Uterus (tissue), 4 donors: ENCODE measurements around the gene CYP2W1. TPM values are rescaled to one million over a fixed set of nuclear protein-coding genes. Genes with fewer than 3 reads are reported as not detected.

Experiments used
- DNase-seq, 2 donors: peaks; one replicate each; pipeline ENCODE4 v3.0.0-alpha.2; 2019 to 2020
- H3K27ac ChIP-seq, 2 donors: fragments of 200-600 bp; sonication (generic); 1 replicate in 1 of 2; 2 replicates in 1 of 2; pipeline ENCODE4 v1.5.1; 2016 to 2018
- H3K27me3 ChIP-seq, 2 donors: fragments of 200-600 bp; sonication (generic); one replicate each; pipeline ENCODE4 v1.5.1; 2018 to 2019; ENCODE audit warnings: control low read depth in 1 of 2
- H3K36me3 ChIP-seq, 2 donors: fragments of 200-600 bp; sonication (generic); one replicate each; pipeline ENCODE4 v1.5.1; 2019; ENCODE audit warnings: control low read depth in 1 of 2
- H3K4me1 ChIP-seq, 2 donors: fragments of 200-600 bp; sonication (generic); one replicate each; pipeline ENCODE4 v1.5.1; 2018 to 2019; ENCODE audit warnings: control low read depth in 1 of 2
- H3K4me3 ChIP-seq, 2 donors: fragments of 200-600 bp; sonication (generic); 1 replicate in 1 of 2; 2 replicates in 1 of 2; pipeline ENCODE4 v1.5.1; 2018 to 2019; ENCODE audit warnings: mild to moderate bottlenecking in 1 of 2
- H3K9me3 ChIP-seq, 2 donors: fragments of 200-600 bp; sonication (generic); one replicate each; pipeline ENCODE4 v1.5.1; 2019; ENCODE audit warnings: control low read depth in 1 of 2
- CTCF ChIP-seq, 4 experiments: fragments of 200-600 bp in 2 of 4; fragments of 450-650 bp in 2 of 4; sonication (generic) in 2 of 4; IDR thresholded peaks; one replicate each; pipeline ENCODE4 v1.5.1; 2016 to 2019; ENCODE audit warnings: antibody characterized with exemption in 4 of 4, mild to moderate bottlenecking in 2 of 4, moderate library complexity in 1 of 4
- POLR2A ChIP-seq, 2 donors: fragments of 450-650 bp; IDR thresholded peaks; one replicate each; pipeline ENCODE4 v1.6.1; 2016; ENCODE audit warnings: antibody characterized with exemption in 2 of 2, mild to moderate bottlenecking in 1 of 2, moderate library complexity in 1 of 2
- intact Hi-C: fragments of 100-400 bp; cut with DNase I; formaldehyde crosslinking; loops from one replicate; pipeline ENCODE4 v1.15.1; 2023; ENCODE audit warnings: low total_unique reads
- total RNA-seq, 4 donors: library from RNA; depleted of rRNA in 3 of 4; stranded (reverse); fragments of >200 nt in 3 of 4; gene quantifications; one replicate each; pipeline versions ENCODE4 v1.1.0 to v1.2.4, GENCODE V29; 2014 to 2023
- donor health status: DM: yes; HTN: yes; CAD: no.

CYP2W1 gene
- total RNA-seq, 4 donors from 2014 or later = 6.6 TPM; not detected in 3

DNA sequence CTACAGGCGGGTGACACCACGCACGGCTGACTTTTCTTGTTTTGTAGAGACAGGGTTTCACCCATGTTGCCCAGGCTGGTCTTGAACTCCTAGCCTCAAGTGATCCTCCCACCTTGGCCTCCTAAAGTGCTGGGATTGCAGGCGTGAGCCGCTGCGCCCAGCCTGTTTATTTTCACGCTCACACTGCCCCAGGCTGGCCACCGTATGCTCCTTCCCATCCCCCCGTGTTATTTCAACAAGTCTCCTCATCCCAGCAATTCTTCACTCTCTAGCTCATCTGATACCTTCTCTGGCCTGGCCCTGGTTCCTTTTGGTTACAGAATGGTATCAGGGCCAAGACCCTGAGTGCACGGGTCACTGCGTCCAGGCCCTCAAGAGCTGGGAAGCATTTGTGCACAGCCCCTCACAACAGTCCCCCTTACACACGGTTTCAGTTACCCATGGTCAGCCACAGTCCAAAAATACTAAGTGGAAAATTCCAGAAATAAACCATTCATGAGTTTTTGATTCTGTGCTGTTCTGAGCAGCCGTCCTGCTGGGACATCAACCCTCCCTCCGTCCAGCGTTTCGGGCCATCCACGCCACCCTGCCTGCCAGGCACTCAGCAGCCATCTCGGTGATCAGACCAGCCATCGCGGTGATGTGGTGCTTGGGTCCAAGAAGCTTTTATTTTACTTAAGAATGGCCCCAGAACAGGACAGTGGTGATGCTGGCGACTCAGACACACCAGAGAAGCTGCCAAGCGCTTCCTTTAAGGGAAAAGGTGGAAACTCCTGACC, 16.5 kb upstream of the CYP2W1 start:
- no peak for DNase-seq
- no peak for TF ChIP-seq POLR2A (IDR thresholded peaks at IDR 0.05)
- no peak for TF ChIP-seq CTCF (IDR thresholded peaks at IDR 0.05)
- Histone ChIP-seq H3K27me3 (no peaks in the 10 kb centered on the region), H3K27ac (peak overlapping the region in 1 of 2 donors; percentile 92), H3K36me3 (no peaks in the 10 kb centered on the region), H3K4me3 (no peak overlapping the region), H3K4me1 (peaks cover 0 to 17% of the 10 kb centered on the region in 2 donors), H3K9me3 (no peaks in the 10 kb centered on the region)
- intact Hi-C loops = no loop called here

DNA sequence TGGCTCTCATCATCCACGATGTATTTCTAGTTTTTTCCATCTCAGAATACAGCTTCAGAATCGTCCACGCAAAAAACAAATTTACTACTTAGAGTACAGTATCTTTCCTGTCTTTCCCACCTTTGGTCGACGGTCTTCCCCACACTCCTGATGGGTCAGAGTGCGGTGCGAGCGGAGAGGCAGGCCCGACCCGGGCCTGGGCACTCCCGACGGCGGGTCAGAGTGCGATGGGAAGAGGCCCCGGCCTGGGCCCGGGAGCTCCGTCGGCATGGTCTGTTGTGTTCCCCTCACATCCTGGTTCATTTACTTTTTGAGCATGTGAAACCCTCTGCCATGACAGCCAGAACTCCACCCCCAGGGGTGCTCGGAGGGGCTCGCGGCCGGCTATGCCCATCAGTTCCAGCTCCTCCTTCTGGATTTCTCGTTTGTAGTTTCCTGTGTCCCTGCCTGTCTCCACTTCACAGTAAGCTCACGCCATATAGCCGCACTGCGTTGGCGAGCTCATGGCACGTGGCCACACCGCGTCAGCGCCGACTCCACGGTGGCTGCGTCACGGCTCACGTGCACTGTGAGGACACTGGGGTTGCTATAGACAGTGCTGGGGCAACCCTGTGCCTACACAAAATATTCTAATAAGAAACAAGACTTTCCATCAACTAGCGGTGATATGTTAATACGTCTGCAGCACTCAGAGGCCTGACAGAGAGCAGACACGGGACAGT, 15.5 kb upstream of the CYP2W1 start:
- TF ChIP-seq POLR2A (IDR thresholded peaks at IDR 0.05) = no peak
- TF ChIP-seq CTCF (IDR thresholded peaks at IDR 0.05) = no peak
- Histone ChIP-seq H3K4me3 (no peak overlapping the region), H3K36me3 (no peaks in the 10 kb centered on the region), H3K27ac (no peak overlapping the region), H3K27me3 (no peaks in the 10 kb centered on the region), H3K9me3 (no peaks in the 10 kb centered on the region), H3K4me1 (peaks cover 0 to 17% of the 10 kb centered on the region in 2 donors)
- intact Hi-C loops = no loop called here
- no peak for DNase-seq

- no peaks in the 10 kb centered on the region for H3K9me3 ChIP-seq
- no peak overlapping the region for H3K27ac ChIP-seq
- H3K4me1 ChIP-seq = peaks cover 0 to 15% of the 10 kb centered on the region in 2 donors
- H3K36me3 ChIP-seq = no peaks in the 10 kb centered on the region
- TF ChIP-seq POLR2A (IDR thresholded peaks at IDR 0.05) = no peak
- TF ChIP-seq CTCF (IDR thresholded peaks at IDR 0.05) = no peak
- intact Hi-C loops = no loop called here
- H3K4me3 ChIP-seq = no peak overlapping the region
- DNase-seq = no peak
- H3K27me3 ChIP-seq = no peaks in the 10 kb centered on the region
These were observed 14.5 kb upstream of the CYP2W1 start for GRCh38 chr7:968205-969105.

- DNase-seq = no peak
- H3K27me3 ChIP-seq = no peaks in the 10 kb centered on the region
- intact Hi-C loops = no loop called here
- H3K27ac ChIP-seq = no peak overlapping the region
- no peak for TF ChIP-seq POLR2A (IDR thresholded peaks at IDR 0.05)
- no peak for TF ChIP-seq CTCF (IDR thresholded peaks at IDR 0.05)
- H3K4me1 ChIP-seq = peaks cover 0 to 10% of the 10 kb centered on the region in 2 donors
- H3K4me3 ChIP-seq = no peak overlapping the region
- H3K36me3 ChIP-seq = no peaks in the 10 kb centered on the region
- H3K9me3 ChIP-seq = no peaks in the 10 kb centered on the region
These were observed 13.6 kb upstream of the CYP2W1 start for GRCh38 chr7:969403-969802.
